Esophagus squamous epithelium (tissue), 5 donors: ENCODE data around the gene C10orf71. TPM values are rescaled to one million over a fixed set of nuclear protein-coding genes. Genes with fewer than 3 reads are reported as not detected.

Experiments used
- DNase-seq: peaks from one replicate; lab custom pipeline; 2025; lab: John Stamatoyannopoulos, UW
- H3K27ac ChIP-seq, 4 donors: fragments of 200-600 bp; sonication (generic); one replicate each; pipeline ENCODE4 v1.5.1; 2016 to 2019; ENCODE audit warnings: mild to moderate bottlenecking in 1 of 4
- H3K27me3 ChIP-seq, 4 donors: fragments of 200-600 bp; sonication (generic); 1 replicate in 3 of 4; 2 replicates in 1 of 4; pipeline versions ENCODE4 v1.5.1 to v1.6.0; 2017 to 2021; ENCODE audit warnings: antibody characterized with exemption in 1 of 4
- H3K36me3 ChIP-seq, 3 donors: fragments of 200-600 bp; sonication (generic); one replicate each; pipeline ENCODE4 v1.5.1; 2016 to 2019
- H3K4me1 ChIP-seq, 3 donors: fragments of 200-600 bp; sonication (generic); one replicate each; pipeline ENCODE4 v1.5.1; 2017 to 2019
- H3K4me3 ChIP-seq, 4 donors: fragments of 200-600 bp; sonication (generic); 1 replicate in 3 of 4; 2 replicates in 1 of 4; pipeline ENCODE4 v1.5.1; 2016 to 2019; ENCODE audit warnings: mild to moderate bottlenecking in 2 of 4, moderate library complexity in 1 of 4
- H3K9me3 ChIP-seq, 3 donors: fragments of 200-600 bp; sonication (generic); one replicate each; pipeline ENCODE4 v1.5.1; 2016 to 2019
- CTCF ChIP-seq, 6 experiments: fragments of 450-650 bp in 4 of 6; fragments of 200-600 bp in 2 of 6; sonication (generic) in 2 of 6; IDR thresholded peaks; one replicate each; pipeline ENCODE4 v1.5.1; 2016 to 2019; ENCODE audit warnings: antibody characterized with exemption in 6 of 6, mild to moderate bottlenecking in 4 of 6, moderate library complexity in 4 of 6
- POLR2A ChIP-seq, 4 donors: fragments of 450-650 bp; IDR thresholded peaks; one replicate each; pipeline ENCODE4 v1.6.1; 2017; ENCODE audit warnings: antibody characterized with exemption in 4 of 4, mild to moderate bottlenecking in 4 of 4, moderate library complexity in 3 of 4
- WGBS, 2 donors: methylation state at CpG; one replicate each; pipeline ENCODE4 v1.1.5; 2018; 5-methylcytosine and 5-hydroxymethylcytosine counted together
- intact Hi-C: fragments of 100-400 bp; cut with DNase I; formaldehyde crosslinking; loops from one replicate; pipeline ENCODE4 v1.15.0; 2022
- total RNA-seq, 4 donors: library from RNA; depleted of rRNA; stranded (reverse); fragments of >200 nt; gene quantifications; one replicate each; pipeline ENCODE4 v1.1.0, GENCODE V29; 2016
- donor health status: DM: yes; HTN: yes; CAD: no.

C10orf71 gene
- total RNA-seq, 4 donors from 2014 or later: under 0.01 TPM; not detected in 3

- no peaks in the 10 kb centered on the region for H3K36me3 ChIP-seq
- 79 to 91% methylated on average over 2 to 5 of the region's 5 CpGs for WGBS, 2 donors
These were observed 808 bp downstream of the C10orf71 start for GRCh38 chr10:49299816-49300139.

GRCh38 chr10:49300140-49300974 is 1.4 kb downstream of the C10orf71 start:
- TF ChIP-seq POLR2A (IDR thresholded peaks at IDR 0.05): no peak
- no peak for TF ChIP-seq CTCF (IDR thresholded peaks at IDR 0.05)
- Histone ChIP-seq H3K9me3 (no peaks in the 10 kb centered on the region), H3K4me1 (peaks cover 0 to 24% (median 6%) of the 10 kb centered on the region in 3 donors), H3K27ac (no peak overlapping the region), H3K4me3 (no peak overlapping the region), H3K36me3 (no peaks in the 10 kb centered on the region), H3K27me3 (peaks cover 0 to 7% (median 0%) of the 10 kb centered on the region in 4 donors)
- intact Hi-C loops: no loop called here
- 57 to 72% methylated on average over 5 to 6 of the region's 6 CpGs for WGBS, 2 donors
- DNase-seq: no peak

More at GRCh38 chr10:49299816-49300139, 808 bp downstream of the C10orf71 start:
- intact Hi-C loops: no loop called here
- H3K27ac ChIP-seq: no peak overlapping the region
- H3K9me3 ChIP-seq: no peaks in the 10 kb centered on the region
- peaks cover 0 to 5% (median 0%) of the 10 kb centered on the region in 4 donors for H3K27me3 ChIP-seq
- TF ChIP-seq CTCF (IDR thresholded peaks at IDR 0.05) (no peak), POLR2A (IDR thresholded peaks at IDR 0.05) (no peak)
- H3K4me1 ChIP-seq: peaks cover 0 to 24% (median 6%) of the 10 kb centered on the region in 3 donors
- no peak for DNase-seq
- H3K4me3 ChIP-seq: no peak overlapping the region

GRCh38 chr10:49301302-49301701 is 2.3 kb downstream of the C10orf71 start:
- no peak for DNase-seq
- H3K27me3 ChIP-seq: peaks cover 0 to 7% (median 0%) of the 10 kb centered on the region in 4 donors
- 86 to 100% methylated on average over 1 of the region's 1 CpG for WGBS, 2 donors
- no peak overlapping the region for H3K27ac ChIP-seq
- H3K9me3 ChIP-seq: no peaks in the 10 kb centered on the region
- intact Hi-C loops: no loop called here
- no peak overlapping the region for H3K4me3 ChIP-seq
- peaks cover 0 to 24% (median 6%) of the 10 kb centered on the region in 3 donors for H3K4me1 ChIP-seq
- H3K36me3 ChIP-seq: no peaks in the 10 kb centered on the region
- no peak for TF ChIP-seq CTCF (IDR thresholded peaks at IDR 0.05)
- no peak for TF ChIP-seq POLR2A (IDR thresholded peaks at IDR 0.05)

- DNase-seq: no peak
- 46% methylated on average over 2 of the region's 2 CpGs; no CpG with 5 or more reads in 1 of the 2 donors for WGBS, 2 donors
- H3K36me3 ChIP-seq: no peaks in the 10 kb centered on the region
- intact Hi-C loops: no loop called here
- H3K9me3 ChIP-seq: no peaks in the 10 kb centered on the region
- H3K27ac ChIP-seq: no peak overlapping the region
- no peak overlapping the region for H3K4me3 ChIP-seq
- H3K27me3 ChIP-seq: peaks cover 0 to 7% (median 0%) of the 10 kb centered on the region in 4 donors
- peaks cover 0 to 24% (median 6%) of the 10 kb centered on the region in 3 donors for H3K4me1 ChIP-seq
- TF ChIP-seq CTCF (IDR thresholded peaks at IDR 0.05) (no peak), POLR2A (IDR thresholded peaks at IDR 0.05) (no peak)
These were observed 3.1 kb downstream of the C10orf71 start for GRCh38 chr10:49302088-49302487.

GRCh38 chr10:49303711-49304110 is 4.7 kb downstream of the C10orf71 start:
- Histone ChIP-seq H3K4me3 (no peak overlapping the region), H3K36me3 (no peaks in the 10 kb centered on the region), H3K27me3 (peaks cover 0 to 7% (median 0%) of the 10 kb centered on the region in 4 donors), H3K4me1 (peaks cover 0 to 12% (median 0%) of the 10 kb centered on the region in 3 donors), H3K9me3 (no peaks in the 10 kb centered on the region), H3K27ac (no peak overlapping the region)
- 50 to 83% methylated on average over 1 of the region's 1 CpG for WGBS, 2 donors
- intact Hi-C loops: no loop called here
- DNase-seq: no peak
- TF ChIP-seq CTCF (IDR thresholded peaks at IDR 0.05) (no peak), POLR2A (IDR thresholded peaks at IDR 0.05) (no peak)
